ENCODE measurements around the gene TTC9. TPM values are rescaled to one million over a fixed set of nuclear protein-coding genes. Genes with fewer than 3 reads are reported as not detected.

TTC9 gene
- total RNA-seq, 1 donor from 2014 or later = 14.9 TPM

DNA sequence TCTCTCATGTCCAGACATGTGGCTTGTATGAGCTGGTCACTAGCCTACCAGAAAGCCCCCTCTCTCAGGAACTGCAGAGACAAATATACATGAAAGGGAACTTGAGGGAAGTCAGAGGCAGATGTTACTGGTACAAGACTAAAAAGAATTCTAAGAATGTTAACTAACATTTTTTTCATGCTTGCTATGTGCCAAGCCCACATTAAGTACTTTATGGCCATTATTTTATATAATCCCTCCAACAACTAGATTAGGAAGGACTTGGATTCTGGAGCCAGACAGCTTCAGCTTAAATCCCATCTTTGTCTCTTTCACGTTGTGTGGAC lies 24.6 kb downstream of the TTC9 start:
- Mint-ChIP-seq H3K27ac (peak overlapping the region; percentile 99), H3K4me1 (ENCODE audit: unreplicated experiment) (peaks cover 21% of the 10 kb centered on the region), H3K27me3 (no peaks in the 10 kb centered on the region), H3K36me3 (peaks cover 3% of the 10 kb centered on the region), H3K4me3 (peak overlapping the region; percentile 75), H3K9me3 (no peaks in the 10 kb centered on the region)
- DNase-seq (ENCODE audit: extremely low spot score, unreplicated experiment) = no peak
- TF ChIP-seq, protein P1, sequence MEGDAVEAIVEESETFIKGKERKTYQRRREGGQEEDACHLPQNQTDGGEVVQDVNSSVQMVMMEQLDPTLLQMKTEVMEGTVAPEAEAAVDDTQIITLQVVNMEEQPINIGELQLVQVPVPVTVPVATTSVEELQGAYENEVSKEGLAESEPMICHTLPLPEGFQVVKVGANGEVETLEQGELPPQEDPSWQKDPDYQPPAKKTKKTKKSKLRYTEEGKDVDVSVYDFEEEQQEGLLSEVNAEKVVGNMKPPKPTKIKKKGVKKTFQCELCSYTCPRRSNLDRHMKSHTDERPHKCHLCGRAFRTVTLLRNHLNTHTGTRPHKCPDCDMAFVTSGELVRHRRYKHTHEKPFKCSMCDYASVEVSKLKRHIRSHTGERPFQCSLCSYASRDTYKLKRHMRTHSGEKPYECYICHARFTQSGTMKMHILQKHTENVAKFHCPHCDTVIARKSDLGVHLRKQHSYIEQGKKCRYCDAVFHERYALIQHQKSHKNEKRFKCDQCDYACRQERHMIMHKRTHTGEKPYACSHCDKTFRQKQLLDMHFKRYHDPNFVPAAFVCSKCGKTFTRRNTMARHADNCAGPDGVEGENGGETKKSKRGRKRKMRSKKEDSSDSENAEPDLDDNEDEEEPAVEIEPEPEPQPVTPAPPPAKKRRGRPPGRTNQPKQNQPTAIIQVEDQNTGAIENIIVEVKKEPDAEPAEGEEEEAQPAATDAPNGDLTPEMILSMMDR (conservative IDR thresholded peaks at IDR 0.05) = no peak

DNA sequence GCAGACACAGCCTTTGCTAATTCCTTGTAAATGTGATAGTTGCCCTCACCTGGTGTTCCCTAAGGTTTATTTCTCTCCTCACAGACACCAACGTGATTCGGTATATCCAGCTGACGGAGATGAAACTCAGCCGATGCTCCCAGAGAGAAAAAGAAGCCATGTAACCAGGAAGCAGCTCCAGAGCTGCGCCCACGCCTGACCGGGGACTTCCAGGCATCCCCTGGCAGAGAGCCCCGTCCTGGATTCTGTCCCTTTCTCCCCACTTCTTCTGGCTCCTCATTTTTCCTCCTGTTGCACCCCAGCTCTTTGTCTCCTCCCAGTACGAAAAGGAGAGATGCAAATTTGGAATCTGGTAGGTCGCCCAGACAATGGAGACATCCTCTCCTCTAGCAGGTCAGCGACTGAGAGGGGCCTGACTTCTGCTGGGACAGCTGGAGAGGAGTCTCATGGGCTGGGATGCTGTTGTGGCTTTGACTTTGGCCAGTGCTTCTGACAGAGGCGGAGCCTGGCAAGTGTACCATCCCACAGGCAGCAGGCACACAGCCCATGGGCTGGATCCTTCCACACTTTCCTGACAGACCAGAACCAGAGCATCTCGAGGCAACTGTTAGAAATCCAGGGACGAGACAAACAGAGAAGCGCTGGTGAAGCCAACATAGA lies 29.4 kb downstream of the TTC9 start:
- Mint-ChIP-seq H3K4me3 (no peak overlapping the region), H3K9me3 (no peaks in the 10 kb centered on the region), H3K36me3 (peaks cover 3% of the 10 kb centered on the region), H3K4me1 (ENCODE audit: unreplicated experiment) (peaks cover 6% of the 10 kb centered on the region), H3K27me3 (no peaks in the 10 kb centered on the region), H3K27ac (no peak overlapping the region)
- TF ChIP-seq, protein P1 (conservative IDR thresholded peaks at IDR 0.05) = no peak
- DNase-seq (ENCODE audit: extremely low spot score, unreplicated experiment) = no peak

DNA sequence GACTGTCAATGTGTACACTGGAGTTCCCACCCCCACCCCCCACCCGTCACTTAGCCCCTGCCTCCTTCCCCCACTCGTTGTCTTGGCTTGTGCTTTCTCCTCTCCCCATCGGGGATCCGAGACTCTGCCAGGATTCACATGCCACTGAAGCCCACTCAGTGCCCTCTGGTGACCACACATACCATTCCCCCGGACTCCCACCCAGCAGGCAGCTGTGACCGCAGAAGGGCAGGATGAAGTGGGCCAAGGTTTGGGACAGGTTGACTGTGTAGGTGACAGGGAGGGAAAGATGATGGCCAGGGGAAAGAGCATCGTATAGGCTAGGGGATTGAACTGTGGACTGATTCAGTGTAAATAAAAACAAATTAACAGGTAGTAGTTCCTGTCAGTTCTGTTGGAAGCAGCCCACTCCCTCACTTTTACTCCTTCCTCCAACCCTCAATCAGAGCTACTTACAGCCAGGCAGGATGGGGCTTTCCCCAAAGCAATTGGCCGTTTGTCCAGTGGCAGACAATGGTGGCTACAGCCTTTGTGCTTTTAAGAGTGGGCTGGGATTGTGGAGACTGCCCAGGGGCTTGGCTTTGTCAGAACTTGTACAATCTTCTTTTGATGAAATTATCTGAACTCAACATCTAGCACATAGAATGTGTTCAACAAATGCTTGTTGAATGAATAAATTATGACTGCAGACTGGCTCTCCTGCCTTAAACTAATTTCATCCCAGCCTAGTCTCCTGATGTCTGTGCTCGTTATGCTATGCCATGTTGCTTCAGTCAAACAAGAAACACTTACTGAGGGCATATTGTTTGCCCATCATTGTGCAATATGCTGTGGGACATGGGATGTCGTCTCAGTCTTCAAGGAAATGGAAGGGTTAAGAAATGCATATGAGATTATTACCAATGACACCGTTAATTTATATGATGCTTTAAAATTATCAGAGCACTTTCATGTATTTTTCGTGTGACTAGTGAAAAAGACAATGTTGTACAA lies 30.2 kb downstream of the TTC9 start:
- no peak overlapping the region for H3K27ac Mint-ChIP-seq
- no peak overlapping the region for H3K4me3 Mint-ChIP-seq
- TF ChIP-seq, protein P1 (conservative IDR thresholded peaks at IDR 0.05) = no peak
- H3K4me1 Mint-ChIP-seq (ENCODE audit: unreplicated experiment) = peaks cover 3% of the 10 kb centered on the region
- H3K36me3 Mint-ChIP-seq = peaks cover 3% of the 10 kb centered on the region
- H3K27me3 Mint-ChIP-seq = no peaks in the 10 kb centered on the region
- DNase-seq (ENCODE audit: extremely low spot score, unreplicated experiment) = no peak
- H3K9me3 Mint-ChIP-seq = no peaks in the 10 kb centered on the region

DNA sequence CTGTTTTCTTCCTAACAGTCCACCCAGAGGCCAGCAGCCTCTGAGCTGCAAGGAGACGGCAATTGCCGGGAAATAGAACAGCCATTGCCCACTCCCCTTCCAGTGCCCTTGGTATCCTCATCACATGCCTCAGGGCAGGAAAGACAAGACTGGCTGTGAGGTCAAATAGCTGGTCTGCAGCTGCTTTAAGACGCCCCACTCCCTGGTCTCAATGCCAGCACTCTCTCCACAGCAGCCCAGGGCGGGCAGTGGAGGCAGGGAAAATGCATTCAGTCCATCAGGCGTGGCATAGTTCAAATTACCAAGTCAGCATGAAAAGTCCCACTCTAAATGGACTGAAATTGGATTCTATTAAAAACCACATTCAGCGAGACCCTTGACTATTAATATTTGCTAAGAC lies 35.6 kb downstream of the TTC9 start:
- Mint-ChIP-seq H3K36me3 (no peaks in the 10 kb centered on the region), H3K4me3 (no peak overlapping the region), H3K27me3 (no peaks in the 10 kb centered on the region), H3K27ac (no peak overlapping the region), H3K4me1 (ENCODE audit: unreplicated experiment) (no peaks in the 10 kb centered on the region), H3K9me3 (no peaks in the 10 kb centered on the region)
- TF ChIP-seq, protein P1 (conservative IDR thresholded peaks at IDR 0.05) = no peak
- DNase-seq (ENCODE audit: extremely low spot score, unreplicated experiment) = no peak

DNA sequence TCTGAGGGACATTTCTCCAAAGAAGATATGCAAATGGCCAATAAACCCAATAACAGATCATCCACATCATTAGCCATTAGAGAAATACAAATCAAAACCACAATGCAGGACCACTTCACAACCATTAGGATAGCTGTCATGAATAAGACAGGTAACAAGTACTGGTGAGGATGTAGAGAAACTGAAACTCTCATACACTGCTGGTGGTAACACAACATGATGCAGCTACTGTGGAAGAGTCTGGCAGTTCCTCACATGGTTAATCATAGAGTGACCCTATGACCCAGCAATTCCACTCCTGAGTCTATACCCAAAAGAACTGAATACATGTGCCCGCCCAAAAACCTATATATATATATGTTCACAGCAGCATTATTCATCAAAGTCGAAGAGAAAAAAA lies 39.0 kb downstream of the TTC9 start:
- Mint-ChIP-seq H3K4me1 (ENCODE audit: unreplicated experiment) (peaks cover 6% of the 10 kb centered on the region), H3K27ac (no peak overlapping the region), H3K4me3 (no peak overlapping the region), H3K9me3 (no peaks in the 10 kb centered on the region), H3K36me3 (no peaks in the 10 kb centered on the region), H3K27me3 (no peaks in the 10 kb centered on the region)
- TF ChIP-seq, protein P1 (conservative IDR thresholded peaks at IDR 0.05) = no peak
- DNase-seq (ENCODE audit: extremely low spot score, unreplicated experiment) = no peak
